K562 (cell line): ENCODE data around the gene SCNN1A. TPM values are rescaled to one million over a fixed set of nuclear protein-coding genes. Genes with fewer than 3 reads are reported as not detected.
A peak's percentile ranks its signal among the peaks of the same experiment; 100 is the strongest.

Source experiments
- ATF1 ChIP-seq, 2 experiments: fragments of 450-650 bp in 1 of 2; IDR thresholded peaks; 2 replicates each; pipeline ENCODE4 v1.6.1; 2016; ENCODE audit warnings: missing compliant biosample characterization in 1 of 2, missing genetic modification characterization in 1 of 2
- FOSL1 ChIP-seq: fragments of 200-800 bp; sonication (Bioruptor generic); conservative IDR thresholded peaks from 2 replicates; pipeline ENCODE4 v1.6.1; 2016; ENCODE audit warnings: missing genetic modification characterization, missing compliant biosample characterization
- FUS ChIP-seq: fragments of 200-400 bp; formaldehyde crosslinking; optimal IDR thresholded peaks from 2 replicates; pipeline ENCODE3; 2017; ENCODE audit warnings: low read depth, low read length
- MTA2 ChIP-seq: fragments of 450-650 bp; IDR thresholded peaks from 2 replicates; pipeline ENCODE4 v1.6.1; 2016; ENCODE audit warnings: low read depth
- NCOA4 ChIP-seq: fragments of 450-650 bp; IDR thresholded peaks from 2 replicates; pipeline ENCODE4 v1.6.1; 2018; ENCODE audit warnings: mild to moderate bottlenecking; ENCODE audit not compliant: partially characterized antibody
- POLR2B ChIP-seq: fragments of 450-650 bp; IDR thresholded peaks from 2 replicates; pipeline ENCODE4 v1.6.1; 2018; ENCODE audit warnings: low read depth; ENCODE audit not compliant: partially characterized antibody
- REST ChIP-seq, 2 experiments: fragments of 450-650 bp; formaldehyde crosslinking in 1 of 2; IDR thresholded peaks; 2 replicates each; pipeline versions ENCODE4 v1.4.0 to v1.6.1; 2014 to 2020; ENCODE audit warnings: mild to moderate bottlenecking in 2 of 2, borderline replicate concordance in 1 of 2, low read depth in 1 of 2
- SMARCC2 ChIP-seq: fragments of 450-650 bp; IDR thresholded peaks from 2 replicates; pipeline ENCODE4 v1.6.1; 2017; ENCODE audit warnings: antibody characterized with exemption, moderate library complexity, mild to moderate bottlenecking, low read depth
- TRIM25 ChIP-seq: fragments of 450-650 bp; IDR thresholded peaks from 2 replicates; pipeline ENCODE4 v1.7.0; 2016; ENCODE audit warnings: borderline replicate concordance
- ZFP36 ChIP-seq: fragments of 150-350 bp; IDR thresholded peaks from 2 replicates; pipeline ENCODE4 v1.6.1; 2018; ENCODE audit warnings: low read length, low read depth; ENCODE audit not compliant: partially characterized antibody
- ZFX ChIP-seq: sonication (generic); formaldehyde crosslinking; IDR thresholded peaks from 2 replicates; pipeline ENCODE4 v1.8.0; 2022; ENCODE audit warnings: mild to moderate bottlenecking, missing genetic modification reagents, moderate library complexity
- ZMIZ1 ChIP-seq, 2 experiments: fragments of 150-350 bp in 1 of 2; IDR thresholded peaks; 2 replicates each; pipeline ENCODE4 v1.6.1; 2012 to 2016; ENCODE audit warnings: low read depth in 2 of 2, low read length in 2 of 2, mild to moderate bottlenecking in 1 of 2, moderate library complexity in 1 of 2
- ZNF143 ChIP-seq: sonication (generic); formaldehyde crosslinking; IDR thresholded peaks from 2 replicates; pipeline ENCODE4 v1.9.0; 2022; ENCODE audit warnings: mild to moderate bottlenecking, missing genetic modification reagents
- polyA plus RNA-seq, 8 experiments: library from polyadenylated mRNA; depleted of rRNA in 4 of 8; stranded (reverse) in 5 of 8; unstranded in 3 of 8; fragments of >200 nt; fragmentation: Nextera tagmentation in 2 of 8; fragmentation: Illumina TruSeq in 1 of 8; extraction: Ambion mirVana in 2 of 8; extraction: Trizol in 1 of 8; gene quantifications; 2 replicates each; pipeline versions ENCODE4 v1.2.1 to v1.2.3, GENCODE V29; 2011 to 2014; ENCODE audit warnings: inconsistent platforms in 1 of 8, missing spikeins in 1 of 8
- total RNA-seq, 7 experiments: library from RNA; depleted of rRNA in 6 of 7; stranded (reverse); fragments of >200 nt in 6 of 7; fragmentation: Illumina TruSeq in 2 of 7; extraction: Trizol in 2 of 7; gene quantifications; 2 replicates each; pipeline versions ENCODE4 v1.2.1 to v1.2.3, GENCODE V29; 2011 to 2021; ENCODE audit warnings: low replicate concordance in 1 of 7

Gene SCNN1A
- total and polyA plus RNA-seq, 9 of the 15 experiments (the other 6 are each of a cell fraction or from before 2014, with no cell fraction given): 0.15 to 0.49 (median 0.32) TPM; not detected in 5

- TF ChIP-seq REST (IDR thresholded peaks at IDR 0.05; ENCODE audit: borderline replicate concordance) (no peak; the same call in 1 of the 2 replicates), REST (CRISPR knock-in tag; IDR thresholded peaks at IDR 0.05; ENCODE audit: low read depth) (no peak), TRIM25 (no peak), ZFX (CRISPR knock-in tag) (no peak), ZMIZ1 (IDR thresholded peaks at IDR 0.05; ENCODE audit: low read depth in 2 of 2, low read length in 2 of 2) (peak in 1 of 2 experiments; percentile 81; a peak in 2 of 4 replicates), FUS (no peak), FOSL1 (tag) (peak; percentile 100), POLR2B (no peak), ZNF143 (CRISPR knock-in tag) (no peak), ZFP36 (no peak), ATF1 (CRISPR knock-in tag; IDR thresholded peaks at IDR 0.05) (no peak), ATF1 (tag; IDR thresholded peaks at IDR 0.05) (peak; percentile 86), SMARCC2 (peak; percentile 96), NCOA4 (no peak), MTA2 (peak; percentile 81)
Measured at GRCh38 chr12:6345319-6346091, 29.9 kb downstream of the SCNN1A start (continued).
